ENCODE results near the gene LEF1.

The LEF1 gene

GRCh38 chr4:108100827-108101226 is 67.9 kb downstream of the LEF1 start:
- Histone ChIP-seq H3K23ac (ENCODE audit: low read depth, low read length, poor library complexity) (no peak overlapping the region), H3K9ac (ENCODE audit: low read depth, low read length, poor library complexity) (no peak overlapping the region), H2AFZ (ENCODE audit: low read length) (no peak overlapping the region), H3K4me1 (ENCODE audit: control insufficient read depth in 2 of 2, insufficient read depth in 1 of 2, low read depth in 1 of 2, low read length in 2 of 2) (peaks cover 0 to 1% of the 10 kb centered on the region in 2 donors), H2BK15ac (ENCODE audit: low read length) (no peak overlapping the region), H2BK120ac (ENCODE audit: low read depth, low read length) (no peak overlapping the region), H3K9me3 (replicated peaks in 1 of 2; ENCODE audit: control insufficient read depth in 2 of 2, insufficient read depth in 1 of 2, low read depth in 1 of 2, low read length in 2 of 2) (no peaks in the 10 kb centered on the region), H4K91ac (ENCODE audit: low read depth, low read length, poor library complexity) (no peak overlapping the region), H2BK12ac (ENCODE audit: low read length) (no peak overlapping the region), H2AK5ac (ENCODE audit: low read depth, low read length) (no peak overlapping the region), H3K4me2 (ENCODE audit: insufficient read depth, low read length, poor library complexity, severe bottlenecking) (no peak overlapping the region), H3K27me3 (ENCODE audit: control insufficient read depth in 3 of 3, insufficient read depth in 3 of 3, low read depth in 1 of 3, low read length in 3 of 3) (no peaks in the 10 kb centered on the region), H3K4me3 (ENCODE audit: low read length in 2 of 2) (no peak overlapping the region), H2BK5ac (ENCODE audit: low read length) (no peak overlapping the region), H3K18ac (ENCODE audit: low read length) (no peak overlapping the region), H3K27ac (replicated peaks; ENCODE audit: low read length) (no peak overlapping the region), H3K79me1 (ENCODE audit: low read depth, low read length) (peaks cover 2% of the 10 kb centered on the region), H3K4ac (ENCODE audit: low read length) (no peak overlapping the region), H3K14ac (ENCODE audit: low read length) (no peak overlapping the region), H4K8ac (ENCODE audit: low read depth, low read length) (no peak overlapping the region), H3K36me3 (replicated peaks in 1 of 2; ENCODE audit: control insufficient read depth in 2 of 2, insufficient read depth in 2 of 2, low read length in 2 of 2) (no peaks in the 10 kb centered on the region)
- WGBS, 2 donors (ENCODE audit: extremely low coverage in 2 of 2, insufficient read length in 2 of 2, insufficient replicate concordance in 1 of 2) = no CpG with 5 or more reads among the region's 1 CpG
- no peak for DNase-seq (ENCODE audit: low spot score)

GRCh38 chr4:108099838-108100237 is 68.9 kb downstream of the LEF1 start:
- Histone ChIP-seq H3K4me2 (ENCODE audit: insufficient read depth, low read length, poor library complexity, severe bottlenecking) (no peak overlapping the region), H2AK5ac (ENCODE audit: low read depth, low read length) (no peak overlapping the region), H2BK5ac (ENCODE audit: low read length) (no peak overlapping the region), H3K27ac (replicated peaks; ENCODE audit: low read length) (no peak overlapping the region), H3K36me3 (replicated peaks in 1 of 2; ENCODE audit: control insufficient read depth in 2 of 2, insufficient read depth in 2 of 2, low read length in 2 of 2) (no peaks in the 10 kb centered on the region), H2BK15ac (ENCODE audit: low read length) (no peak overlapping the region), H3K18ac (ENCODE audit: low read length) (no peak overlapping the region), H3K27me3 (ENCODE audit: control insufficient read depth in 3 of 3, insufficient read depth in 3 of 3, low read depth in 1 of 3, low read length in 3 of 3) (no peaks in the 10 kb centered on the region), H2BK12ac (ENCODE audit: low read length) (no peak overlapping the region), H3K9ac (ENCODE audit: low read depth, low read length, poor library complexity) (no peak overlapping the region), H3K4me3 (ENCODE audit: low read length in 2 of 2) (no peak overlapping the region), H4K91ac (ENCODE audit: low read depth, low read length, poor library complexity) (no peak overlapping the region), H3K9me3 (replicated peaks in 1 of 2; ENCODE audit: control insufficient read depth in 2 of 2, insufficient read depth in 1 of 2, low read depth in 1 of 2, low read length in 2 of 2) (no peaks in the 10 kb centered on the region), H4K8ac (ENCODE audit: low read depth, low read length) (no peak overlapping the region), H3K4ac (ENCODE audit: low read length) (no peak overlapping the region), H3K23ac (ENCODE audit: low read depth, low read length, poor library complexity) (no peak overlapping the region), H3K79me1 (ENCODE audit: low read depth, low read length) (peaks cover 2% of the 10 kb centered on the region), H2AFZ (ENCODE audit: low read length) (no peak overlapping the region), H3K14ac (ENCODE audit: low read length) (no peak overlapping the region), H2BK120ac (ENCODE audit: low read depth, low read length) (no peak overlapping the region), H3K4me1 (ENCODE audit: control insufficient read depth in 2 of 2, insufficient read depth in 1 of 2, low read depth in 1 of 2, low read length in 2 of 2) (peaks cover 0 to 1% of the 10 kb centered on the region in 2 donors)
- no peak for DNase-seq (ENCODE audit: low spot score)
- WGBS, 2 donors (ENCODE audit: extremely low coverage in 2 of 2, insufficient read length in 2 of 2, insufficient replicate concordance in 1 of 2) = no CpG with 5 or more reads among the region's 1 CpG

- no peak overlapping the region for H3K4me3 ChIP-seq (ENCODE audit: low read length in 2 of 2)
- no peak overlapping the region for H2BK15ac ChIP-seq (ENCODE audit: low read length)
- no peak overlapping the region for H3K27ac ChIP-seq (replicated peaks; ENCODE audit: low read length)
- no peak overlapping the region for H4K8ac ChIP-seq (ENCODE audit: low read depth, low read length)
- peak overlapping the region; percentile 31 for H3K23ac ChIP-seq (ENCODE audit: low read depth, low read length, poor library complexity)
- no peak overlapping the region for H3K4me2 ChIP-seq (ENCODE audit: insufficient read depth, low read length, poor library complexity, severe bottlenecking)
- no peak overlapping the region for H3K4ac ChIP-seq (ENCODE audit: low read length)
- H2AK5ac ChIP-seq (ENCODE audit: low read depth, low read length) = no peak overlapping the region
- peaks cover 2% of the 10 kb centered on the region for H3K79me1 ChIP-seq (ENCODE audit: low read depth, low read length)
- H3K36me3 ChIP-seq (replicated peaks in 1 of 2; ENCODE audit: control insufficient read depth in 2 of 2, insufficient read depth in 2 of 2, low read length in 2 of 2) = no peaks in the 10 kb centered on the region
- H3K4me1 ChIP-seq (ENCODE audit: control insufficient read depth in 2 of 2, insufficient read depth in 1 of 2, low read depth in 1 of 2, low read length in 2 of 2) = peaks cover 0 to 1% of the 10 kb centered on the region in 2 donors
- no peak overlapping the region for H2BK120ac ChIP-seq (ENCODE audit: low read depth, low read length)
- WGBS, 2 donors (ENCODE audit: extremely low coverage in 2 of 2, insufficient read length in 2 of 2, insufficient replicate concordance in 1 of 2) = no CpG with 5 or more reads among the region's 5 CpGs
- no peak for DNase-seq (ENCODE audit: low spot score)
- H2BK12ac ChIP-seq (ENCODE audit: low read length) = no peak overlapping the region
- H3K14ac ChIP-seq (ENCODE audit: low read length) = no peak overlapping the region
- H3K18ac ChIP-seq (ENCODE audit: low read length) = no peak overlapping the region
- no peak overlapping the region for H2BK5ac ChIP-seq (ENCODE audit: low read length)
- no peaks in the 10 kb centered on the region for H3K27me3 ChIP-seq (ENCODE audit: control insufficient read depth in 3 of 3, insufficient read depth in 3 of 3, low read depth in 1 of 3, low read length in 3 of 3)
- H4K91ac ChIP-seq (ENCODE audit: low read depth, low read length, poor library complexity) = no peak overlapping the region
- H3K9me3 ChIP-seq (replicated peaks in 1 of 2; ENCODE audit: control insufficient read depth in 2 of 2, insufficient read depth in 1 of 2, low read depth in 1 of 2, low read length in 2 of 2) = no peaks in the 10 kb centered on the region
- H3K9ac ChIP-seq (ENCODE audit: low read depth, low read length, poor library complexity) = no peak overlapping the region
- H2AFZ ChIP-seq (ENCODE audit: low read length) = no peak overlapping the region
Observed at GRCh38 chr4:108097990-108098553, 70.7 kb downstream of the LEF1 start.

- no peak overlapping the region for H4K8ac ChIP-seq (ENCODE audit: low read depth, low read length)
- WGBS, 2 donors (ENCODE audit: extremely low coverage in 2 of 2, insufficient read length in 2 of 2, insufficient replicate concordance in 1 of 2) = no CpG with 5 or more reads among the region's 5 CpGs
Observed at GRCh38 chr4:108094923-108095482, 73.7 kb downstream of the LEF1 start.

More at GRCh38 chr4:108094923-108095482, 73.7 kb downstream of the LEF1 start:
- Histone ChIP-seq H3K36me3 (replicated peaks in 1 of 2; ENCODE audit: control insufficient read depth in 2 of 2, insufficient read depth in 2 of 2, low read length in 2 of 2) (no peaks in the 10 kb centered on the region), H3K79me1 (ENCODE audit: low read depth, low read length) (peaks cover 2% of the 10 kb centered on the region), H3K23ac (ENCODE audit: low read depth, low read length, poor library complexity) (no peak overlapping the region), H2BK120ac (ENCODE audit: low read depth, low read length) (no peak overlapping the region), H2AK5ac (ENCODE audit: low read depth, low read length) (no peak overlapping the region), H4K91ac (ENCODE audit: low read depth, low read length, poor library complexity) (no peak overlapping the region), H3K14ac (ENCODE audit: low read length) (no peak overlapping the region), H3K4me2 (ENCODE audit: insufficient read depth, low read length, poor library complexity, severe bottlenecking) (no peak overlapping the region), H3K4ac (ENCODE audit: low read length) (no peak overlapping the region), H3K9me3 (replicated peaks in 1 of 2; ENCODE audit: control insufficient read depth in 2 of 2, insufficient read depth in 1 of 2, low read depth in 1 of 2, low read length in 2 of 2) (no peaks in the 10 kb centered on the region), H3K27ac (replicated peaks; ENCODE audit: low read length) (no peak overlapping the region), H2BK5ac (ENCODE audit: low read length) (no peak overlapping the region), H3K27me3 (ENCODE audit: control insufficient read depth in 3 of 3, insufficient read depth in 3 of 3, low read depth in 1 of 3, low read length in 3 of 3) (no peaks in the 10 kb centered on the region), H3K4me1 (ENCODE audit: control insufficient read depth in 2 of 2, insufficient read depth in 1 of 2, low read depth in 1 of 2, low read length in 2 of 2) (peaks cover 0 to 1% of the 10 kb centered on the region in 2 donors), H3K9ac (ENCODE audit: low read depth, low read length, poor library complexity) (no peak overlapping the region), H2AFZ (ENCODE audit: low read length) (no peak overlapping the region), H3K18ac (ENCODE audit: low read length) (no peak overlapping the region), H2BK12ac (ENCODE audit: low read length) (no peak overlapping the region), H3K4me3 (ENCODE audit: low read length in 2 of 2) (no peak overlapping the region), H2BK15ac (ENCODE audit: low read length) (no peak overlapping the region)
- no peak for DNase-seq (ENCODE audit: low spot score)
